Epithelial cell of alveolus of lung (primary cell): Measurements from ENCODE around the gene EEIG1. TPM values are rescaled to one million over a fixed set of nuclear protein-coding genes. Genes with fewer than 3 reads are reported as not detected.

ENCODE experiments used
- total RNA-seq: library from RNA; depleted of rRNA; stranded (reverse); fragments of >200 nt; gene quantifications from 2 replicates; pipeline ENCODE4 v1.2.1, GENCODE V29; 2015

EEIG1 gene
- total RNA-seq = 5.3 and 6.6 TPM in 2 replicates

DNA sequence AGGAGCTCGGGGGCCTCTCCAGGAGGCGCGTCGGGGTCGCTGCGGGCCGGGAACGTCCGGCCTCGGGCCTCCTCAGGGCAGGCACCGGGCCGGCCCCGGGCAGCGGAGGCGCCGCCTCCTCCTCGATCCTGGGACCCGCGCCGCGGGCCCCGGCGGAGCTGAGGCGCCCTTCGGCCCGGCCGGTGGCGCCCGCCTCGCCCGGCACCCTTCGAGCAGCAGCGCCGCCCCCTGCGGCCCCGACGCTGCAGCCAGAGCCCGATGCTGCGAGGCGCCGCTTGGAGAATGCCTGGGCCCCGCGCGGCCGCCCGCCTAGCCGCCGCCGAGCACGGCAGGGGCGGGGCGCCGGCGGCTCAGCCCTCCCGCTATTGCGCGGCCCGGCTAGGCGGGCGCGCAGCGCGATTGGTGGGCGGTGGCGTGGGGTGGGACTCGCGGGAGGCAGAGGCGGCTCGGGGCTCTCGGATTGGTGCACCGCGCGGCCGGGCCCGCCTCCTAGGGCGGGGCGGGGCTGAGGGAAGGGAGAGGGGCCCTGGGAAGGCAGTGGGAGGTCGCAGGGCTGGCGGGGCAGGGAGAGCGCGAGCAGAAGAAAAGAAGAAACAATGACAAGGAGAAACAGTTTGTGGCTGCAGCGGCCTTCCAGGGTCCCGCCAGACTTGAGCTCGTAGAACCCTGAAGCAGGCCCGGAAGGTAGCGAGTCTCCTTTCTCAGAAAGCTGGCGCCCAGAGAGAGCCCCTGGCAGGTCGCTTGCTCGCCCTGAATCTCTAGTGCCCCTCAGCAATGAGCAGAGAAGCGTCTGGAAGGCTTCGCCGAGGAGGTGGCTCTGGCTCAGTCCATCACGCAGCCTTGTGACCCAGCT lies at the start of gene EEIG1:
Gene EEIG1, minus strand, starts transcription at position 284 of the 853 bp plus-strand sequence. CDS start 852 bp downstream, outside the sequence.

DNA sequence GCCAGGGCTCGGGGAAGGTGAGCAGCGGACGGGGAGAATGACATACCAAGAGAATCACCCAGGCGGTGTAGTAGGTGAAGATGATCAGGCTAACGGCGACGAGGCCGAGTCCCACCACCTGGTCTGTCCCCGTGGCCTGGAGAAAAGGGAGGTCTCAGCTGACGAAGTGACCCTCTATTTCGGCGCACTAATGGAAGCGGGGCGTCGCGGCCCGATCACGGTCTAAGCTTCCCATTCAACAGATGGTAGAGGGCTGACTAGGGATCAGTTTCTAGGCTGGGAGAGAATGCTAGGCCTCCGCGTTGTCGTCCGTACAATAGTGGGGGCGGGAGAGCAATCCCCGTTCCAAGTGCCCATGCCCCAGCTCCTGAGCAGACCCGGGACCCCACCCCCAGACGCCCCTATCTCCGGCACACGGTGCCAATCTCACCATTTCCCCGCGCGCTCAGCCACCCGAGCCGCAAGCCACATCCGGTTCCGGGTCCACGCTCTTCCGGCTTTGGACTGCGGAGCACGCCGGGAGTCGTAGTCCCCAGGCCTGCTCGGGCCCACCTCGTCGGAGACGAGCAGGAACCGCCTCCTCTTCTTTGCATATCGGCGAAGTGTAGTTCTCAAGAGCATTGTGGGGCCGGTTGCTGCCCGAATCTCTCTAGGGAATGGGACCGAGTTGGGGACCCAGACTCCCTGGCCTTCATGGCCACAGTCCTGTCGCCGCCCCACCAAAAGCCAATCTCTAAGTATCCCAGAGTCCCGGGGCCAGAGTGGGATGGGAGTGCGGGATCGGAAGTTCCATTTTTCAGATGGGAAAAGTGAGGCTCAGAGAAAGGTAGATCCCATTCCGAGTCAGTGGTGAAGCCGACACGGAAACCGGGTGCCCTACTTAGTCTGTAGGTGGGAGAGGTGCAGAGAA lies 43.1 kb downstream of the EEIG1 start, which contains the start of gene DPM2:
Gene DPM2, minus strand, starts transcription at position 467 of the 910 bp plus-strand sequence. Its CDS starts 34 bp downstream, at position 433.

Other genes with a start within 250 kb of the EEIG1 start
- gene TOR2A, start 245.7 kb downstream of the EEIG1 start, total RNA-seq = 14.0 and 18.3 TPM in 2 replicates
- gene SH2D3C, start 202.3 kb downstream of the EEIG1 start, total RNA-seq = 0.08 and 0.52 TPM in 2 replicates
- 23.0 and 63.2 TPM in 2 replicates for gene CDK9, start 195.0 kb downstream of the EEIG1 start, total RNA-seq
- gene FPGS, start 178.1 kb downstream of the EEIG1 start, total RNA-seq = 57.8 and 78.6 TPM in 2 replicates
- gene ENG, start 126.3 kb downstream of the EEIG1 start, total RNA-seq = 52.9 and 72.1 TPM in 2 replicates
- gene AK1, start 103.3 kb downstream of the EEIG1 start, total RNA-seq = 40.1 and 71.8 TPM in 2 replicates
- 66.2 and 92.5 TPM in 2 replicates for gene ST6GALNAC6, start 81.4 kb downstream of the EEIG1 start, total RNA-seq
- gene ST6GALNAC4, start 63.9 kb downstream of the EEIG1 start, total RNA-seq = 33.8 and 56.2 TPM in 2 replicates
- 1.9 and 3.7 TPM in 2 replicates for gene PIP5KL1, start 50.2 kb downstream of the EEIG1 start, total RNA-seq
- gene DPM2, start 43.1 kb downstream of the EEIG1 start, total RNA-seq = 15.3 and 21.7 TPM in 2 replicates
- gene NAIF1, start 86.3 kb upstream of the EEIG1 start, total RNA-seq = 6.6 and 11.5 TPM in 2 replicates
- gene SLC25A25, start 87.2 kb upstream of the EEIG1 start, total RNA-seq = 14.8 and 15.6 TPM in 2 replicates
- 55.6 and 70.1 TPM in 2 replicates for gene PTGES2, start 146.7 kb upstream of the EEIG1 start, total RNA-seq
- gene LCN2, start 168.5 kb upstream of the EEIG1 start, total RNA-seq = 1.8 TPM in 1 of 2 replicates, not detected in the other
- gene BBLN, start 179.3 kb upstream of the EEIG1 start, total RNA-seq = 265 and 358 TPM in 2 replicates
- 37.4 and 61.9 TPM in 2 replicates for gene CIZ1, start 210.6 kb upstream of the EEIG1 start, total RNA-seq
- gene DNM1, start 222.4 kb upstream of the EEIG1 start, total RNA-seq = 8.7 and 23.2 TPM in 2 replicates